Measurements from ENCODE around the gene SMC5. TPM values are rescaled to one million over a fixed set of nuclear protein-coding genes. Genes with fewer than 3 reads are reported as not detected.
"Not testable (repeated sequence)": the region's sequence is repeated elsewhere in the genome, so short reads cannot be mapped to it uniquely, and the experiment has no call there.

SMC5 gene
- total RNA-seq, 1 experiment from 2014 or later: 65.0 TPM

DNA sequence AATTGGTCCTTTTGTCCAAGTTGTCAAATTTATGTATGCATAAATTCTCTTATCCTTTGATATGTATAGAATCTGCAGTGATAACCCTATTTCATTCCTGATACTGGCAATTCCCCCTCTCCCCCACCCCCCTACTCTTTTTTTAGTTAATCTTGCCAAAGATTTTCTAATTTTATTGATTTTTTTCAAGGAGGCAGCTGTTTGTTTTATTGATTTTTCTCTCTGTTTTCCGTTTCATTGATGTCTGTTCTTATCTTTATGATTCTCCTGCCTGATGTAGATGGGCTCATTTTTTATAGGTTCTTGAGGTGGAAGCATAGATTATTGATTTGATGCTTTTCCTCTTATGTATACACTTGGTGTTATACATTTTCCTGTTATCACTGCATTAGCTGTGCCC is 34.4 kb downstream of the SMC5 start:
- peaks cover 94% of the 10 kb centered on the region for H3K36me3 ChIP-seq
- H3K27ac ChIP-seq: no peak overlapping the region
- no peak for DNase-seq
- no peaks in the 10 kb centered on the region for H3K27me3 ChIP-seq
- no peak overlapping the region for H3K4me3 ChIP-seq
- H3K9me3 ChIP-seq (replicated peaks): peaks cover 17% of the 10 kb centered on the region; the same call in 1 of the 2 replicates
- no peaks in the 10 kb centered on the region for H3K4me1 ChIP-seq

GRCh38 chr9:70297141-70297540 is 38.4 kb downstream of the SMC5 start:
- Histone ChIP-seq H3K27ac (no peak overlapping the region), H3K36me3 (peaks cover 92% of the 10 kb centered on the region), H3K27me3 (no peaks in the 10 kb centered on the region), H3K4me3 (no peak overlapping the region), H3K9me3 (replicated peaks) (0 out of 2 replicates have a peak, but pooled peaks cover 3% of the 10 kb centered on the region), H3K4me1 (no peaks in the 10 kb centered on the region)
- no peak for DNase-seq

- no peak for DNase-seq
- H3K27ac ChIP-seq: no peak overlapping the region
- no peak overlapping the region for H3K4me3 ChIP-seq
- H3K4me1 ChIP-seq: no peaks in the 10 kb centered on the region
- peaks cover 91% of the 10 kb centered on the region for H3K36me3 ChIP-seq
- no peaks in the 10 kb centered on the region for H3K9me3 ChIP-seq (replicated peaks)
- H3K27me3 ChIP-seq: no peaks in the 10 kb centered on the region
These were observed 39.5 kb downstream of the SMC5 start for GRCh38 chr9:70298245-70298771.

DNA sequence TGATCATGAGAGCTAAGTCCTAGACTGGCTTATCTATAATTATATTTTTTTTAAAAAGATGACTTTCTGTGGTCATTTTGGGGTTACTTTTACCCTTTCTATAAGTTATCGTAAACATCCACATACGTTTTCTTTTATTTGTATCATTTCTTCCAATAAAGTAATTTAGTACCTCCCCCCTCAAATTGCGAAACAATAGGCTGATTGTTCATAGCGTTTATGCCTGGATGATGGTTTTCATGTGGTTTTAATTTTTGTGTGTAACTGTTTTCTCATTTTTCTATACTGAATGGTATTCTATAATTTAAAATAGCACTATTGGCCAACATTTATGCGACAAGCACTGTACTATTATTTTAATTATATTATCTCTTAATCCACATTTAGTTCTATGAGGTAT is 44.5 kb downstream of the SMC5 start:
- H3K4me3 ChIP-seq: no peak overlapping the region
- no peak for DNase-seq
- H3K36me3 ChIP-seq: peaks cover 92% of the 10 kb centered on the region
- H3K9me3 ChIP-seq (replicated peaks): no peaks in the 10 kb centered on the region
- H3K4me1 ChIP-seq: no peaks in the 10 kb centered on the region
- no peak overlapping the region for H3K27ac ChIP-seq
- H3K27me3 ChIP-seq: no peaks in the 10 kb centered on the region

GRCh38 chr9:70304810-70305209 is 46.0 kb downstream of the SMC5 start:
- Histone ChIP-seq H3K4me3 (no peak overlapping the region), H3K27me3 (no peaks in the 10 kb centered on the region), H3K4me1 (no peaks in the 10 kb centered on the region), H3K27ac (no peak overlapping the region), H3K9me3 (replicated peaks) (no peaks in the 10 kb centered on the region), H3K36me3 (peaks cover 89% of the 10 kb centered on the region)
- DNase-seq: no peak

DNA sequence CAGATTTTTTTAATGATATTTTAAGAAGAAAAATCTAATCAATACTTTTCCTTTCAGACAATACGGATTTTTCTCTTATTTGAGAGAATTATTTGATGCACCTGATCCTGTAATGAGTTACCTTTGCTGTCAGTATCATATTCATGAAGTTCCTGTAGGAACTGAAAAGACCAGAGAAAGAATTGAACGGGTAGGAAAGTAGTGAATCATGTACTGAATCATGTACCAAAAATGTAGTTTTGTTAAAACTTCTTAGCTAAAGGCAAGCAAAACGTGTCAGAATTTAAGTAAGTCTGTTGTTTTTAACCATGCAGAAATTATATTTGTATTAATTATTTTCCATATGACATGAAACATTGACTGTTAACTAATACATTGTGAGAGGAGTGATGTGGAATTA is 56.6 kb downstream of the SMC5 start:
- Histone ChIP-seq H3K36me3 (peaks cover 83% of the 10 kb centered on the region), H3K4me1 (no peaks in the 10 kb centered on the region), H3K27me3 (no peaks in the 10 kb centered on the region), H3K27ac (no peak overlapping the region), H3K4me3 (no peak overlapping the region), H3K9me3 (replicated peaks) (no peaks in the 10 kb centered on the region)
- no peak for DNase-seq

DNA sequence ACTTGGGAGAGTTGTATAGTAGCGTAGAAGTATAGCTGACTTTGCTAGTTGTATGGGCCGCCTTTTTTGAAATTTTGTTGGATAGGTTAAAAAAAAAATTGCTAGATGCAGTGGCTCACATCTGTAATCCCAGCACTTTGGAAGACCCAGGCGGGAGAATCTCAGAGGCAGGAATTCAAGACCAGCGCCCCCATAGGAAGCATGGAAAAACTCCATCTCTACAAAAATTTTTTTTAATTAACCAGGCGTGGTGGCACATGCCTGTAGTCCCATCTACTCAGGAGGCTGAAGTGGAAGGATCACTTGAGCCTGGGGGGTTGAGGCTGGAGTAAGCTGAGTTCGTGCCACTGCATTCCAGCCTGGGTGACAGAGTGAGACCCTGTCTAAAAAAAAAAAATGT is 59.2 kb downstream of the SMC5 start:
- H3K4me3 ChIP-seq: no peak overlapping the region
- H3K4me1 ChIP-seq: no peaks in the 10 kb centered on the region
- H3K36me3 ChIP-seq: peaks cover 84% of the 10 kb centered on the region
- DNase-seq: no peak
- no peak overlapping the region for H3K27ac ChIP-seq
- H3K9me3 ChIP-seq (replicated peaks): no peaks in the 10 kb centered on the region
- H3K27me3 ChIP-seq: no peaks in the 10 kb centered on the region

- H3K4me1 ChIP-seq: no peaks in the 10 kb centered on the region; the same call in 1 of the 2 replicates
- no peaks in the 10 kb centered on the region for H3K27me3 ChIP-seq
- no peaks in the 10 kb centered on the region for H3K9me3 ChIP-seq (replicated peaks)
- H3K36me3 ChIP-seq: peaks cover 91% of the 10 kb centered on the region
- no peak for DNase-seq
- H3K4me3 ChIP-seq: no peak overlapping the region
- H3K27ac ChIP-seq: no peak overlapping the region
These were observed 63.3 kb downstream of the SMC5 start for GRCh38 chr9:70322096-70322495.

DNA sequence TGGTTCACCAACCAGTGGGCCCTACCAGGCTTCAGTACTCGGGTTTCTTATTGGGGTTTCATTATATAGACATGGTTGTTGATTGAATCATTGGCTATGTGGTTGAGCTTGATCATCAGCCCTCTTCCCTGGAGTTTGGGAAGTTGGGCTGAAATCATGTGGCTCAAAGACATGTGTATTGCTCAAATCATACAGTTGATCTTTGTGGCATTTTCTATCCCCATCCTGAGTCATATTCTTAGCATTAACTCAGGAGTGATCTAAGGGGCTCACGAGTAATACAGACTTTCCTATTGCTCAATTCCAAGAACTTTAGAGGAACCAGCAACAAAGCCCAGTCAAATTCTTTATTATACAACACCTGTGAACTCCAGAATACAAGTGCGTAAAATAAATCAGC is 66.2 kb downstream of the SMC5 start:
- no peaks in the 10 kb centered on the region; the same call in 1 of the 2 replicates for H3K4me1 ChIP-seq
- peaks cover 93% of the 10 kb centered on the region for H3K36me3 ChIP-seq
- H3K4me3 ChIP-seq: no peak overlapping the region
- H3K9me3 ChIP-seq (replicated peaks): 0 out of 2 replicates have a peak, but pooled peaks cover 2% of the 10 kb centered on the region
- H3K27ac ChIP-seq: no peak overlapping the region
- no peak for DNase-seq
- no peaks in the 10 kb centered on the region for H3K27me3 ChIP-seq

GRCh38 chr9:70328625-70329024 is 69.8 kb downstream of the SMC5 start:
- not testable (repeated sequence) for H3K4me3 ChIP-seq; H3K27me3 ChIP-seq; H3K4me1 ChIP-seq; H3K27ac ChIP-seq; H3K9me3 ChIP-seq (replicated peaks); DNase-seq
- peaks cover 84% of the 10 kb centered on the region for H3K36me3 ChIP-seq

- no peaks in the 10 kb centered on the region for H3K4me1 ChIP-seq
- H3K9me3 ChIP-seq (replicated peaks): no peaks in the 10 kb centered on the region
- DNase-seq: peak in 1 of 2 experiments; percentile 52
- peaks cover 13% of the 10 kb centered on the region; the same call in 1 of the 2 replicates for H3K36me3 ChIP-seq
- no peaks in the 10 kb centered on the region for H3K27me3 ChIP-seq
- H3K27ac ChIP-seq: no peak overlapping the region
- no peak overlapping the region for H3K4me3 ChIP-seq
These were observed 81.8 kb downstream of the SMC5 start for GRCh38 chr9:70340572-70340971.

GRCh38 chr9:70347046-70347445 is 88.3 kb downstream of the SMC5 start:
- Histone ChIP-seq H3K4me1 (no peaks in the 10 kb centered on the region), H3K27ac (no peak overlapping the region), H3K27me3 (no peaks in the 10 kb centered on the region), H3K36me3 (peaks cover 50% of the 10 kb centered on the region), H3K4me3 (no peak overlapping the region), H3K9me3 (replicated peaks) (no peaks in the 10 kb centered on the region)
- DNase-seq: no peak

DNA sequence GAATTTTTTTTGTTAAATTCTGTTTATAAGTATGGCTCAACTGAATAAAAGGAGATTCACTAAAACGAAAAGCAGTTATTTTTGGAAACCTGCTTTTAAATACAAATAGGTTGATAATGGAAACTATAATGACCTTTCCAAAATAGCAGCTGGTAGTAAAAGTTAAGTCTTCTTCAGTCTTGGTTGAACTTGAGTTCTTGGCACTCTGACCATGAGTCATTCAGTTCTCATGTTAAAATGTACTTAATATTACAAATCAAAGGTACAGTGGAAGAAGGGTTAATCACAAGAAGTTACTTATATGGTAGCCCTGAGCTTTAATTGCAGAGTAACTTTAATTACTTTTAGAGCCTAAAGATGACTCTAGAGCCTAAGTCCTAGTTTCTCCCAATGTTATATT is 93.6 kb downstream of the SMC5 start:
- peaks cover 37% of the 10 kb centered on the region for H3K36me3 ChIP-seq
- no peak overlapping the region for H3K27ac ChIP-seq
- no peak overlapping the region for H3K4me3 ChIP-seq
- H3K4me1 ChIP-seq: no peaks in the 10 kb centered on the region
- no peaks in the 10 kb centered on the region for H3K27me3 ChIP-seq
- no peak for DNase-seq
- H3K9me3 ChIP-seq (replicated peaks): no peaks in the 10 kb centered on the region

DNA sequence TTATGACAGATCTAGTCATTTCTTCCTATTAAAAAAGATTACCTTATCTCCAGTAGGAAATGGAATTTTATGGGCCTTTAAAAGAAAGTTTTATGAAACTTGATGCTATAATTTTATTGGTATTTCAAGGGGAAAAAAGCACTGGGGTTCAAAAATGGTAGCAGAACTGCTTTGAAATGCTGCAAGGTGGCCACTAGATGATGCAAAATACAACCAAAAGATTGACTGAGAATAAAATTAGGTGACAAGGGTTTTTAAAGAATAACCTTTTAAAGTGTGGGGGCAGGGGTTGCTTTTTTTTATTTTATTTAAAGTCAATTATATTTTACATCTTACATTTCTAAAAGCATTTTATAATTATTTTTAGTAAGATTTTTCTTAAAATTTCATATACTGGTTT is 94.0 kb downstream of the SMC5 start:
- no peak overlapping the region for H3K4me3 ChIP-seq

DNA sequence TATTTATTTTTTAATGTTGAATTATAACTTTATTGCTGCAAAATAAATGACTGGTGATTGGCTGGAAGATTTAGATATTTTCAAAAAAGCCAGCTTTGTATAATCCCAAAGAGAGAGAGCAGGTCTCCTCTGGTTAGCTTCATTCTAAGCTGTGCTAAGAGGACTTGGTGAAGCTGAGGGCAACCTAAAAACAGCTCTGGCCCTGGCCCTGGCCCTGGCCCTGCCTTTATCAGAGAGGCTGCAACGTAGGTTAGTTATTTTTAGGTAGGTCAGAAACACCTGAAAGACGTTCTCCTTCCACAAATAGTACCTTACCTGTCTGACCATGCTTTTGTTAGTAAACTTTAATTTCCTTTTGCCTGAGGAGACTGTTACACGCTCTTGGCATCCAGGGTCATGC is 97.0 kb downstream of the SMC5 start:
- H3K9me3 ChIP-seq (replicated peaks): no peaks in the 10 kb centered on the region
- H3K4me3 ChIP-seq: no peak overlapping the region
- peaks cover 17% of the 10 kb centered on the region for H3K36me3 ChIP-seq
- H3K27me3 ChIP-seq: no peaks in the 10 kb centered on the region
- no peak overlapping the region for H3K27ac ChIP-seq
- no peaks in the 10 kb centered on the region for H3K4me1 ChIP-seq
- DNase-seq: no peak

More for the DNA sequence above, 94.0 kb downstream of the SMC5 start:
- H3K9me3 ChIP-seq (replicated peaks): no peaks in the 10 kb centered on the region
- H3K27me3 ChIP-seq: no peaks in the 10 kb centered on the region
- H3K4me1 ChIP-seq: no peaks in the 10 kb centered on the region
- DNase-seq: no peak
- H3K27ac ChIP-seq: no peak overlapping the region
- H3K36me3 ChIP-seq: peaks cover 32% of the 10 kb centered on the region

- Histone ChIP-seq H3K4me1 (no peaks in the 10 kb centered on the region), H3K27ac (no peak overlapping the region), H3K27me3 (no peaks in the 10 kb centered on the region), H3K36me3 (peaks cover 5% of the 10 kb centered on the region), H3K9me3 (replicated peaks) (no peaks in the 10 kb centered on the region), H3K4me3 (no peak overlapping the region)
- DNase-seq: no peak
These were observed 104.2 kb downstream of the SMC5 start for GRCh38 chr9:70362952-70363351.

Measured in SJCRH30 (cell line).